Peyer's patch (tissue), 4 donors: ENCODE results near the gene PEX5L.

Source experiments
- POLR2A ChIP-seq, 2 donors: fragments of 450-650 bp; IDR thresholded peaks; one replicate each; pipeline ENCODE4 v1.5.1; 2017; ENCODE audit warnings: antibody characterized with exemption in 2 of 2, mild to moderate bottlenecking in 2 of 2, moderate library complexity in 2 of 2
- TF ChIP-seq, protein P1 (sequence below), 6 experiments: fragments of 450-650 bp in 4 of 6; fragments of 200-600 bp in 2 of 6; sonication (generic) in 1 of 6; IDR thresholded peaks; one replicate each; pipeline ENCODE4 v1.5.1; 2017 to 2019; ENCODE audit warnings: antibody characterized with exemption in 6 of 6, mild to moderate bottlenecking in 3 of 6, moderate library complexity in 1 of 6

DNA sequence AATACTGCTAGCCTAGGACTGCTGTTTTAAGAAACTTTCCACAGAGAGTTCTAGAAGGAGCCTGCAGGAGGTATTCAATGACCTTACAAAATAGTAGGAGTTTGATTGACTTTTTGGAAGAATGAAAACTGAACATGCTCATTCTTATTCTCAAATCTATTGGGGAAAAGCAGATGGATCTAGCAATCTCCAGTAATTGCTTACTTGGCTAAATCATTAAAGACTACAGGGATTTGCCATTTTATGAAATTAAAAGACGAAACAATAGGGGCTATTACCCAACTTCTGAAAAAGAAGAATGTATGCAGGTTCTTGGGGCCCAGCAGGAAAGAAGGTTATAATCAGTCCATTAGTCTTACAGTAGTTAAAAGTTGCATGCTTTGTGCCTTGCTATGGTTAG is 29.9 kb upstream of the PEX5L start:
- TF ChIP-seq, protein P1, sequence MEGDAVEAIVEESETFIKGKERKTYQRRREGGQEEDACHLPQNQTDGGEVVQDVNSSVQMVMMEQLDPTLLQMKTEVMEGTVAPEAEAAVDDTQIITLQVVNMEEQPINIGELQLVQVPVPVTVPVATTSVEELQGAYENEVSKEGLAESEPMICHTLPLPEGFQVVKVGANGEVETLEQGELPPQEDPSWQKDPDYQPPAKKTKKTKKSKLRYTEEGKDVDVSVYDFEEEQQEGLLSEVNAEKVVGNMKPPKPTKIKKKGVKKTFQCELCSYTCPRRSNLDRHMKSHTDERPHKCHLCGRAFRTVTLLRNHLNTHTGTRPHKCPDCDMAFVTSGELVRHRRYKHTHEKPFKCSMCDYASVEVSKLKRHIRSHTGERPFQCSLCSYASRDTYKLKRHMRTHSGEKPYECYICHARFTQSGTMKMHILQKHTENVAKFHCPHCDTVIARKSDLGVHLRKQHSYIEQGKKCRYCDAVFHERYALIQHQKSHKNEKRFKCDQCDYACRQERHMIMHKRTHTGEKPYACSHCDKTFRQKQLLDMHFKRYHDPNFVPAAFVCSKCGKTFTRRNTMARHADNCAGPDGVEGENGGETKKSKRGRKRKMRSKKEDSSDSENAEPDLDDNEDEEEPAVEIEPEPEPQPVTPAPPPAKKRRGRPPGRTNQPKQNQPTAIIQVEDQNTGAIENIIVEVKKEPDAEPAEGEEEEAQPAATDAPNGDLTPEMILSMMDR (IDR thresholded peaks at IDR 0.05), result no peak
- TF ChIP-seq POLR2A (IDR thresholded peaks at IDR 0.05), result no peak
